CD4-positive, alpha-beta T cell treated with Interferon alpha-2 for 1 hour (primary cell): ENCODE measurements around the gene TSPAN15.
"Not testable (repeated sequence)": the region's sequence is repeated elsewhere in the genome, so short reads cannot be mapped to it uniquely, and the experiment has no call there.

ENCODE experiments used
- DNase-seq, 2 donors: peaks; one replicate each; pipeline ENCODE4 v3.0.0-alpha.2; 2020 to 2022

Gene TSPAN15

DNA sequence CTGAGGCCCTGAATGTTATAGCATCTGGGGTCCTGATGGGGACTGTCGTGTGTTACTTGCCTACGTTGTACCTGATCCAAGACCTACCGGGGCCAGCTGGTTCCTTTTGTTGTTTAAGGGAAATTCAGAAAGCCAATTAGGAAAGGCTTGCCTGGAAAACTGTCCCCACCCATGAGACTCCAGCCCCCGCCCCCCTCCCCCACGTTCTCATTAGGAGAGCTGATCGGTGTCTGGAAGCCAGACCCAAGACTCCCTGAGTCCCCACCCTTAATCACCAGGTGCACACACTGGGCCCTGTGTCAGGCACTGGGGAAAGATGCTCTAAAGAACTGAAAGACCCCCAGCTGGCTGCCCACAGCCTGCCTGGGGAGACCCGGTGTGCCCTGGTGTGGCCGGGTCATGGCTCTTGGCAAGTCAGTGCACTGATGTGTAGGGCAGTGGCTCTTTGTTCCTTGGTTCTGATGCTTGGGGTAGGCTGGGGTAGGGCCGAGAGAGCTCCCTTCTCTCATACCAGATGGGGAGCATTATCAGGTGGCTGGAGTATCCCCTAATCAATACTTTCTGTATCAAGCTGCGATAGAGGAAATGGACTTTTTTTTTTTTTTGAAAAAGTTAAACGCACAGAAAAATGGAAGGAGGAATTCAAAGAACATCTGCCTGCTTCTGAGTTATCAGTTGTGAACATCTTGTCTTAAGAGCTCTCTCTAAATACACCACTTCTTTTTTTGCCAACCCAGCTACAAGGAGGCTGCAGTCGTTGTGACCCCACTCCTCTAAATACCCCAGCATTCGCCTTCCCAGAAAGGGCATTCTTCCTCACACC is 16.9 kb downstream of the TSPAN15 start:
- DNase-seq = no peak

DNA sequence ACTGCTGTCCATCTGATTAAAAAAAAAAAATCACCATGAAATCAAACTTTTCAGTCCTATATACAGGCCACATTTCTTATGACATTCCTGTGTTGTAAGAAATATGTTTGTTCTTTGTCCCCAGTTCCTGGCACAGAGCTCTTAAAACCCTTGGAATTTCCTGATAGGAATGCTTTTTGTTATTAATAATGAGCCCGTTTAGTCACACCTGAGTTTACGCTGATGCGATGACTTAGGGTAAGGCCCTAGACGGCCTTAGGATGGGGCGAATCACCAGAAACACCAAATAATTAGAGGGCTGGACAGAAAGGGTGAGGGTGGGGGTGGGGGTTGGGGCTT is 17.5 kb downstream of the TSPAN15 start:
- no peak for DNase-seq

DNA sequence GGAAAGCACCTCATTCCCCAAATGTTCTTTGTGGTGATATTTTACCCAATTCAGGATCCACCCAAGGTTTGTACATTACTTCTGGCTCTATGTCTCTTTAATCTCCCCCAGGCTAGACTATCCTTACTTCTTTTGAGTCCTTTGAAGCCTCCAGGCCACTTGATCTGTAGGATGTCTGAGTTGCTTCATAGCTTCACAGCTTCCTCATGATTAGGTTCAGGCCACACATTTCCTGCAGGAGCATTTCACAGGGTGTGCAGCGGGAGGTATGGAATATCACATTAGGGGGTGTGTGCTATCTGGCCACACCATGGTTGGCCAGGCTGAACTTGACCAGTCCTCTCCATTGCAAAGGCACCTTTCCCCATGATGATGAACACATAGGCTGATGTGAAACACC is 18.7 kb downstream of the TSPAN15 start:
- DNase-seq = no peak

DNA sequence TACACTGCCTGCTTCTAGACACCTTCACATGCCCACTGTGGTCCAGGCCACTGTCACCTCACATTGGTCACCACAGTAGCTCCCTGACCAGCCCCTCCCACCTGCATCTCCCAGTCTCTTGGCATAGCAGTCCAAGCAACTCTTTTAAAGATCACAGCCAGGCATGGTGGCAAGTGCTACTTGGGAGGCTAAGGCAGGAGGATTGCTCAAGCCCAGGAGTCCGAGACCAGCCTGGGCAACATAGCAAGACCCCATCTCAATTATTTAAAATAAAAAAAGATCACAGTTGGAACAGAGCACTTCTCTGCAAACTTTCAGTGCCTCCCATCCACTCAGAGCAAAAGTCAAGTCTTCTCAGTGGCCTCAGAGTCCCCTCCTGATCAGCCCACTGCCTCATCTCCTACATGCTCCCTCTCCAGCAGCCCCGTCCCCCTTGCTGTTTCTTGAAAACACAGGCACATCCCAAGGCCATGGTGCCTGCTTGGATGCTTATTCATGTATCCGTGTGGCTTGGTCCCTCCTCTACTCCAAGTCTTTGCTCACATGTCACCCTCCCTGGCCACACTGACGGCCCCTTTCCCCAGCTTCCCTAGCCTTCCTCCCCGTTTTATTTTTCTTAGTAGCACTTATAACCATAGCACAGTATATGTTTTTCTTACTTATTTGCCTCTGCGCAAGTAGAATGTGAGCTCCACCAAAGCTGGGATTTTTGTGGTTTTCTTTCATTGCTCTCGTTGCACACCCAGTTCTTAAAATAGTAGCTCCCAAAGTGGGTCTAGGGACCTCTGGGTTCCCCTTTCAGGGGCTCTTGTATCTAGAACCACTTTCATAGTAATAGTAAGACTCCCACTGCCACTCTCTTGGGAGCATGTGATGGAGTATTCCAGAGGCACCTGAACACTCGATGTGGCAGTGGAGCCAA is 19.5 kb downstream of the TSPAN15 start:
- DNase-seq = no peak

DNA sequence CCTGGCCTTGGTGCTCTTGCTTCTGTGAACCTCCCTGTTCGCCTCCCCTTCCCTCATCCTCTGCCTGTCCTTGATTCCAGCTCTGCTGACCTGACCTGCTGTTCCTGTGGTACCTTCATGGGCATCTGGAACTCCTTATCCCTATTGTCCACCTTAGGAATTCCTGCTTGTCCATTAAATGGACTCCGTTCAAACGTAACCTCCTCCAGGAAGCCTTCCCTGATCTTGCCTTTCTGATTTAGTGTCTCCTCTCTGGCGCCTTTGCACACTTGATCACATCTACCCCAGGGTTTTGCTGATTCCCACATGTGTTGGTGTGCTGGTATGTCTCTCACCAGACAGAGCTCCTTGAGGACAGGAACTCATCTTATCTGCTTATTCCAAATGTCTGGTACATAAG is 20.9 kb downstream of the TSPAN15 start:
- no peak for DNase-seq

DNA sequence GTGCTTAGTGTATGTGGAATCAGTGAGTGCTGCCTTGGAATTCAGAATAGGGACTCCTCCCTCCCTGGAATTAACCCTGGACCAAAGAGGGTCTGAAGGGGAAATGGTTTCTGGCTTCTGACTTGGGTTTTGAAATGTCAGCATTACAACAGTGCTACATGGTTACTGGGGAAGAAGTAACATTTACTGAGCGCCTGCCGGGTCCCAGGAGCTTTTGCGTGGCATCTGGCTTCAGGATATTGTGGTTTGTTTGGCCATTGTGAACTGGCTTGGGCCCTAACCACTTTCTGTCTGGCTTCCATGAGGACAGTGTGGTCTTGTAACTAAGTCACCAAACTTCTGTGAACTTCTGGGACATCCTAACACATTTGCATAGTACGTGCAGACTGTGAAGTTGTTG is 21.3 kb downstream of the TSPAN15 start:
- no peak for DNase-seq

DNA sequence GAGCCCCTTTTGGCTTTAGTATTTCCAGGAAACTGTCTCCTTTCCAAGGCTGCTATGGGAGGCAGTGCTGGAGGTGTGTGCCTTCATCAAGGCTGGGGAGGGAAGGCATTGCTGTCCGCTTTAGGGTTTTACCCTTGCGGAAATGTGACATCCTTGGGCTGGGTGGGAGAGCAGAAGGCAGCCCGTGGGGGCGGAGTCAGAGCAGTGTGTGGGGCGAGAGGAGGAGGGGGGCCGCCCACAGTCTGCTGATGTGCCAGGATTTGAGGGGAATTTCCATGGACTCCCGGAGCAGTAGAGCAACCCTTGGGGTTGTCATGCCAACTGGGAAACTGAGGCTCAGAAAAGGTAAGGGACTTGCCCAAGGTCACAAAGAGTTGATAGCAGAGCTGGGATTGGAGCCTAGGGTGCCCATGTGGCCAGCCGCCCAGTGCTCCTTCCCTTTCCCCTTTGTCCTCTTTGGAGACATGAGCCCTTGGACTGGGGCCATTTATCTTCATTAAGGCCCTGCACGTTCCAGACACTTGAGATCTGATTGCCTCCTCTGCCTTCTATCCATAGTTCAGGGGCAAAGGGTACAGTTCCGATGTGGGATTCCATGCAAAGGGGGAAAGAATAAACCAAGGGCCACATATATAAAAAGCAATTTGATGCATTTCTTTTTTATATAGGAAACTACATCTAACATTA is 22.2 kb downstream of the TSPAN15 start:
- no peak for DNase-seq

DNA sequence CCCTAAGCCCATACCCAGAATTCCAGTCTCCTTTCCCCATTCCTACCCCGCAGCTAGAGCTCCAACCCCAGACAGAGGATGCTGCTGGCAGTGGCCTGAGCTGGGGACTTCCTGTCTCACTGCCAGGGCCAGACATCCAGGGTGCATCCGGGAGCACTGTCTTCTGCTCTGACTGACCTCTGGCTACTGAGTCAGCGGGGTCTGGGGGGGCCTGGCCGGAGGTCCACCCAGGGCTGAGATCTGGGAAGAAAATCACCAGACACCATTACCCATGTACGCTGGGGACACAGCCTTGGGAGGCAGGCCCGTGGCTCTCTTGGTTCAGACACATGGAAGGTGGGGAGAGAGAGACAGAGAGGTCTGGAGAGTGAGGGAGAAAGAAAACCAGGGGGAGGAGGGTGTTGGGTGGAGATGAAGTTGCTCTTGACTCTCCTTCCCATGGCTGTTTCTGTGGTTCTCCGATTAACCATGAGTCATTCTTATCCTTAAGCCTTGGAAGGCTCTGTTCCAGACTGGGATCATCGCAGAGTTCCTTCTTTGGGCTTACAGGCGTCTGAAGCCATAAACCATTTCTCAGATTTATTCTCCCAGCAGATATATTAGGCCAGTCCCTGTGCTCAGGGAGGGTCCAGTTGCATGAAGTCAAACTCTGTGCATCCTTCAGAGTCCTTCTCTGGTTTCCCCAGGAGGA is 23.6 kb downstream of the TSPAN15 start:
- no peak for DNase-seq

DNA sequence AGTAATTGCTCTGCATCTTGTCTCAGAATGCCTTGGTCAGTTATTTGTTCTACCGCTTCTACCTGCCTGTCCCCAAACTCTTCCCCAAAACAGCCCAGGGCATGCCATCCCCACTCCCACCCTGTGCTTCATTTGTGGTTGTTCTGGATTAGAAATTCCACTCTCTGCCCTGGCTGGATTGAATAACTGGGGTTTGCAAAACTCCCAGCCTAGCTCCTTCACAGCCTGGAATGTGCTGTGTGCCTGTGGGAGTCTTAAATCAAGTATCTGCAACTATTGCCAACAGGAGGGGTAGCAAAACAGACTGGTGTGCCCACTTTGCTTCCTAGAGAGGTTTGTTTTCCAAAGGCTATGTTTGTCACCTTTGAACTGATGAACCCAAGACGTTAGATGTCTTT is 24.2 kb downstream of the TSPAN15 start:
- no peak for DNase-seq

DNA sequence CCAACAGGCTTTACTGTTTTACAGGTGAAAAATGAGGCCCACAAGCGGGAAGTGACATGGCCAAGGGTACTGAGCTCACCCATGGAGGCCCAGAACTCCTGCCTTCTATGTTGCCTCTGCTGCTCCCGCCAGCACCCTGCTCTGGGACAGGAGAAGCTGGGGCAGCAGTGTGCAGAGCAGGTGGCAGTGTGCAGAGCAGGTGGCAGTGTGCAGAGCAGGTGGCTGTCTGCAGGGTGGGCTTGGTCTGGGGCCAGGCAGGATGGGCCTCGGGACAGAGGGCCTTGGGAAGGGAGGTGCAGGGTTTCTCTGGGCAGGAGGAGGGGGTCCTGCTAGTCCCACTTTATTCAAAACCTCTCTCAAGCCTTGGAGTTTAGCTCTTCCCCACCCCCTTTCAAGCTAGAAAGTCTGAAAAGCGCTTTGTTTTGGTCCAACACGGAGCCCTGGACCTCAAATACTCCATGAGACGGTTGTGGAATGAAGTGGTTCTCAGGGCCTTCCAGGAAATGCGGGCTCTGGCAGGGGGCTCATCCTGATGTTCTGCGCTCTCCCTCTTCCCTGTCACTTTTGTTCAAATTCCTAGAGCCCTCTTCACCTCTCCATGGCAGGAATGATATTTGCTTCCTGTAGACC is 26.8 kb downstream of the TSPAN15 start:
- DNase-seq = no peak

DNA sequence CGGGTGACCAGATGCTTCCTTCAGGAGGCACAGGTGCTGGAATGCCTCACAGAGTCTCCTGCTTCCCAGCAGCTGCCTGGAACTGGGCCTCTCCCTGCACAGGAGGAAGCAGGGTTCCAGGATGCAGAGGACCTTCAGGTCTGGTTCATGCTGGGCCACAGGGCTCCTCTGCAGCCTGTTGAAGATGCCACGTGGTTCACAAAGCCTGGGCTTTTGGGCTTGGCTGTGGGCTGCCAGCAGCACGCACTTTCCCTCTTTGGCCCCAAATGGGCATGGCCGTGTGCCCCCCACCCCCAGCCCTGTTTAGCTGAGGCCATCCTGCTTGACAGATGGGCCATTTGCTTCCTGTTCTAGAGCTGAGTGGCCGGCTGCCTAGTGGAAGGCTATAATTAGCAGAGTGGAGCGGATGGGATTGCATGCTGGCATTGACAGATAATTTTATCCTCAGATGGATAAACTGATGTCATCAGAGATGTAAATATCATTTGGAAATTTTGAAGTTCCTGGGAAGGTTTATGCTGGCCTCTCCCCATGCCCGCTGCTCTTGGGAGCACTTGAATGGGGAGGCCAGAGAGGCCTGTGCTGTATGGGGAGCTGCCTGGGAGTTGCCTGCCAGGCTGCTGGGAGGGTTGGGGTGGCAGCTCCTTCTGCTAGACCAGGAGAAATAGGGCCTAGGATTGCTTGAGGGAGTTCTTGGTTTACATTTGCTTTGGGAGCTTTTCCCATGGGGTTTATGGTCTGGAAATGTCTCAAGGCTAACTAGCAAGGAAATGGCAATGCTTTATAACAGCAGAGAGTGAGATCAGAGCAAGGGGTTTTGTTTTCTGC is 28.2 kb downstream of the TSPAN15 start:
- DNase-seq = no peak

DNA sequence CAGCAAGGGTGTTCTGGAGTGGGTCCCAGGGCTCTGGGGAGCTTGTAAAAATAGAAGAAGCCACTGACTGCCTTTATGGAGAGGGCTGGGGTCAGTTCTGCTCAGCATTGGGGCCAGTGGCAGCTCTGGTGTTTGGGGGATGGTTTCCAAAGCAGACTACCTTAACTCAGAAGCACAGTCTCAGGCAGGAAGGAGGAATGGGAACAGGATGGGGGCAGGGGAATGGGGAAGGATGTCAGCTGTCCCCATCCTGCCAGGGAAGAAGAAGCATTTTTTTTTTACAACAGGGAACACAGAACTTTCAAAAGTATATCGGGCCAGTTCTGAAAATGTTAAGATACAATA is 28.8 kb downstream of the TSPAN15 start:
- no peak for DNase-seq

DNA sequence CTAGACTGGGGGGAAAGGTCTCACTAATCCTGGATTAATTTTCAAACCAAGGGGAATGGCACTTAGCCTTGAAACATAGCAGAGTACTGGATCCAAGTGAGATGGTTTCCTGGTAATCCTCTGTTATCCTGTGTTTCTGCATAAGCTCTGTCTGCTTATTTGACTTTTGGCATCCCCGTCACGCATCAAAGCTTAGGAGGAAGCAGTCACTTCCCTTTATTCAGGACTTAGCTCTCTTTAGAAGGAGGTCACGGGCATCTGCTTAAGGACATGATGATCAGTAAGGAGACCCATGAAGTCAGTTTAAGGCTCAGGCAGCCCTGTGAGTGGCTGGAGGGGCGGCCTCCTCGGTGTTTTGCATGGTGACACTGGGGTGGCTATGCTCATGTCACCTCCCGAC is 30.0 kb downstream of the TSPAN15 start:
- no peak for DNase-seq

DNA sequence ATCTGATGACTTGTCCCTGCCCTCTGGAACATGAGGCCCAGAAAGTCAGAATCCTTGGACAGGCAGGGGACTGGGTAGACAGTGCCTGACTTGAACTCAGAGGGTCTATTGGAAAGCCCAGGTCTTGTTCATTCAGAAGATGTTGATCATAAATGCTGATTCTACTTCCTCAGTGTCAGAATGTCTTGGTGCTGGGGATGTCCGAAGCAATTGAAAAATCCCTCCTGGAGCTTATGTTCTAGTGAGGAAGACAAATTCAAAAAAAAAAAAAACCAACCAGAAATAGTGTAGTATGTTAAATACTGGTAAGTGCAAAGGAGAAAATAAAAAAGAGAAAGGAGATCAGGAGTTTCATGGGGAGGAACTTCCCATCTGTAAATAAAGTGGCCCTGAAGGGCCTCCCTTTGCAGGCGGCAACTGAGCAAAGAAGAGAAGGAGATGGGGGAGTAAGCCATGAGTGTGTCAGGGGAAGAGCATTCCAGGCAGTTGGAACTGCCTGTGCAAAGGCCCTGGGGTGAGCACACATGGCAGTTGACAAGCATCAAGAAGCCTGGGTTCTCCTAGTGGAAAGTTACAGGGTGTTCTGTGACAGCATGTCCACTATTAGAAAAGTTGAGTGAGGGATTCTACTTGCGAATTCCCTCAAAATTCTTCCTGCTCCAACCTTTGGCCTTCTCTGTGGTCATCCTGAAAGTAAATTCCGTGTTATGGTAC is 30.7 kb downstream of the TSPAN15 start:
- DNase-seq = no peak

DNA sequence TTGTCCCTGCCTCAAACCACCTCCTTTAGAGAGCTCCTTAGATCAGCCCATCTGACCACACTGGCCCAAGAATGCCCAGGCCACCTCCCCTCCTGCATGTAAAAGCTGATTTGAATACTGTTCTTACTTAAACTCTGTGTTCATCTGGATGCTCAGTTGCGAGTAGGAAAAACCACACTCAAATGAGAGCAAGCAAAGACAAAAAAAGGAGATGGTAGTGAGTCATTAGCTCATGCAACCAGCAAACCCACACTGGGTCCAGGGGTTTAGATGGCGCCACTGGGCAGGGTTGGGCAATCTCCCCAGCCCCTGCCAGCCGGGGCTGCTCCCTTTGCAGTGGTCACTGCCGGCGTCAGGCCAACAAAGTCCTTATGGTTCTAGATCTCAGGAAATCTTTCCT is 32.7 kb downstream of the TSPAN15 start:
- DNase-seq = no peak

DNA sequence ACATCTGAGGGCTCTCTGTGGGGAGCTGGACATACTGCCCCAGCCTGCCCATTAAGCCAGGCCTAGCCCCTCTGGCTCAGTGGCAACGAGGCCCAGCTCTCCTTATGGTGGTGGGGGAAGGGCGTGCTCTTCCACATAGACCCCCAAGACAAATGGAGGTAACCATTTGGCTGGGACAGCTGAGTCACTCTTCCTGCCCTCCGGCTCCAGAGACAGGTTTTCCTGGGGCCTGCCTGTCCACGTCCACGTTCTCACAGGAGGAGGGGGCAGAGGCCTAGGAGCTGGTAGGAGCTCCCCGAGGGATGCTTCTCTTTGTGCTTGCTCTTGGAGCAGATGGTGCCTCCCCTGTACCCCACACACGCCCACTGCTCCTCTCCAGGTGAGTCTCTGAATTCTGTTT is 33.5 kb downstream of the TSPAN15 start:
- no peak for DNase-seq

DNA sequence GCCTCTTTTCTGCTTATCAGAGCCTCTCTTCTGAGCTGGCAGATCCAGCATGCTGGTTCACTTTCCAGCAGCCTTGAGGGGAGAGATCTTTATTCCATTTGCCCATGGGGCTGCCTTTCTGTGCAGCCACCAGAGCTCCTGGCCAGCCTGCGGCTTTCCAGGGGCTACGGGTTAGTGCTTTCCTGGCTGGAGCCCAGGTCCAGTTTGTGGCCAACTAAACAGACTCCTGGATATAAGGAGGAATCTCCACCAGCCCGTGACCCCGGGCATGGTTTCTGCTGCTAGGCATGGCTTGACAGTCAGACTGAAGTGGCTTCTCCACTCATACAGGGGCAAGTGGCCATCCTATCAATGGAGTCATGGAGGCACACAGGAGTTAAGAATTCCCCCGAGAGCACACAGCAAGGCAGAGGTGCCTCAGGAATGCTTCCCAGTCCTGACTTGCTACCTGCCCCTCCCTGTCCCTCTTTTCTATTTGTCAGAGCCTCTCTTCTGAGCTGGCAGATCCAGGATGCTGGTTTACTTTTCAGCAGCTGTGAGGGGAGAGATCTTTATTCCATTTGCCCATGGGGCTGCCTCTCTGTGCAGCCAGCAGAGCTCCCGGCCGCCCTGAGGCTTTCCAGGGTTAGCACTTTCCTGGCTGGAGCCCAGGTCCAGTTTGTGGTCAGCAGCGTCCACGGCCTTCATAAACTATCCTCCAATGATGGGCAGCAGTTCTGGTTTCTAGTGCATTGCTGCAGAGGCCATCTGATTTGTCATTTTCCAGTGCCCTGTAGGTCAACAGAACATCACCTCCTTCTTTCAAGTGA is 35.9 kb downstream of the TSPAN15 start:
- no peak for DNase-seq

DNA sequence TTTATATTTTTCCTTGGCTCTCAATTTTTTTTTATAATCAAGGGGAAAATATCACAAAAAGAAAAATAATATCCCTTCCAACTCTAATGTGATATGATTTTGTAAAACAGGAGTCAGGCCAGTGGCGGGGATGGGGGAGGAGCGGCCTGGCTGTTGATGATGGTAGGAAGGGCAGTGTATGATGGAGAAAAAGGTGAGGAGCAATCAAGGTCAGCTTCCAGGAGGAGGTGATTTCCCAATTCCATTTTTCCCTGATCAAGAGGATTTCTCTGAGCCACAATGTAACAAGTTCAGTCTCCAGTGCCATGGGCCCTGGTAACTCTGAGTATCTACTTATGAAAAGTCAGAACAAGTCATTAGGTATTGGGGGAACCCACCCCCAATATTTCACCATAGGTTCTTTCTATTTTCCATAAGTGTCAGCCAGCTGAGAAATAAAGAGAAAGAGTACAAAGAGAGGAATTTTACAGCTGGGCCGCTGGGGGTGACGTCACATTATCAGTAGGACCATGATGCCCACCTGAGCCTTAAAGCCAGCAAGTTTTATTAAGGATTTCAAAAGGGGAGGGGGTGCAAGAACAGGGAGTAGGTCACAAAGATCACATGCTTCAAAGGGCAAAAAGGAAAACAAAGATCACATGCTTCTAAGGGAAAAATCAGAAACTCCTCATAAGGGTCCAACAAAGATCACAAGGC is 37.0 kb downstream of the TSPAN15 start:
- not testable (repeated sequence) for DNase-seq

DNA sequence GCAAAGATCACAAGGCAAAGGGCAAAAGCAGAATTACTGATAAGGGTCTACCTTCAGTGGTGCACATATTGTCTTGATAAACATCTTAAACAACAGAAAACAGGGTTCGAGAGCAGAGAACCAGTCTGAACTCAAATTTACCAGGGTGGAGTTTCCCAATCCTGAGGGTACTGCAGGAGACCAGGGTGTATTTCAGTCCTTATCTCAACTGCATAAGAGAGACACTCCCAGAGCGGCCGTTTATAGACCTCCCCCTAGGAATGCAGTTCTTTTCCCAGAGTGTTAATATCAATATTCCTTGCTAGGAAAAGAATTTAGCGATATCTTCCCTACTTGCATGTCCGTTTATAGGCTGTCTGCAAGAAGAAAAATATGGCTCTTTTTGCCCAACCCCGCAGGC is 37.6 kb downstream of the TSPAN15 start:
- not testable (repeated sequence) for DNase-seq
